IPS DF 19.7 (cell line): ENCODE results near the gene NOVA2.

ENCODE experiments used
- DNase-seq: peaks from one replicate; pipeline ENCODE4 v3.0.0-alpha.2; 2013; ENCODE audit warnings: low read depth, low spot score

Gene NOVA2

GRCh38 chr19:45924891-45925447 is 48.7 kb downstream of the NOVA2 start:
- no peak for DNase-seq

- peak; percentile 75 for DNase-seq
Measured at GRCh38 chr19:45922281-45922680, 51.4 kb downstream of the NOVA2 start.

- DNase-seq = no peak
Measured at GRCh38 chr19:45920458-45920857, 53.2 kb downstream of the NOVA2 start.

GRCh38 chr19:45919678-45920077 is 54.0 kb downstream of the NOVA2 start:
- DNase-seq = no peak

- DNase-seq = no peak
Measured at GRCh38 chr19:45918721-45919120, 54.9 kb downstream of the NOVA2 start.

GRCh38 chr19:45917421-45918091 is 56.1 kb downstream of the NOVA2 start:
- no peak for DNase-seq

- peak; percentile 56 for DNase-seq
Measured at GRCh38 chr19:45913874-45914830, 59.5 kb downstream of the NOVA2 start, which contains the start of gene NANOS2. Gene NANOS2 (minus strand): TSS chr19:45914778. CDS start chr19:45914693, 85 bp downstream.

- no peak for DNase-seq
Measured at GRCh38 chr19:45911291-45911690, 62.4 kb downstream of the NOVA2 start.

GRCh38 chr19:45908956-45909355 is 64.7 kb downstream of the NOVA2 start:
- no peak for DNase-seq

- no peak for DNase-seq
Measured at GRCh38 chr19:45906221-45906620, 67.4 kb downstream of the NOVA2 start.

GRCh38 chr19:45905011-45905410 is 68.7 kb downstream of the NOVA2 start:
- DNase-seq = no peak

GRCh38 chr19:45902651-45903625 is 70.7 kb downstream of the NOVA2 start:
- DNase-seq = no peak

GRCh38 chr19:45901912-45902650 is 71.6 kb downstream of the NOVA2 start, which contains the start of gene MYPOP:
Gene MYPOP (minus strand): TSS chr19:45902613. CDS start chr19:45901773, 840 bp downstream.
- DNase-seq = no peak

GRCh38 chr19:45901432-45901911 is 72.2 kb downstream of the NOVA2 start:
- DNase-seq = no peak

GRCh38 chr19:45900738-45901431 is 72.8 kb downstream of the NOVA2 start:
- no peak for DNase-seq

- no peak for DNase-seq
Measured at GRCh38 chr19:45899919-45900589, 73.6 kb downstream of the NOVA2 start.

- no peak for DNase-seq
Measured at GRCh38 chr19:45899253-45899652, 74.4 kb downstream of the NOVA2 start.

GRCh38 chr19:45897261-45897812 is 76.3 kb downstream of the NOVA2 start:
- no peak for DNase-seq
